NCI-H187 (cell line): Measurements from ENCODE around the gene HNRNPCL2.
"Not testable (repeated sequence)": the region's sequence is repeated elsewhere in the genome, so short reads cannot be mapped to it uniquely, and the experiment has no call there.

Source experiments
- DNase-seq, 2 experiments: peaks; one replicate each; lab custom pipeline; 2025; lab: John Stamatoyannopoulos, UW

The HNRNPCL2 gene

DNA sequence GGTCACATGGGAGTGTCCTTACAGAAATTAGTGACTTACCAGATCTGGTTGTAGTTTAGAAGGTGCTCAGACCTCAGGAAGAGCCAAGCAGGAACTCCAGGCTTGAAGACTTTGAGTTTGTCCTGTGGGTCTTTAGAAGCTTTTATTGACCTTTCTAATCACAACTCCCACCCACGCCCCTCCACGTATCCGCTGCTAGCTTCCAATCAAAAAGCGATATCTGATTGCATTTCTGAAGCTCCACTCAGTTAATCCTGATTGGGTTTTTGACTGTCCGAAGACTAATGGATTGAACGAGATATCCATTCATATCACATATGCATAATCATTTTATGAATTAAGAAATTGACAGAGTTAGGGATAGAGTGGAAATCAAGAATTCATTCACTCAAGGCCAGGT, at the start of gene HNRNPCL2:
Gene HNRNPCL2, minus strand, starts transcription at position 101 of the 400 bp plus-strand sequence. CDS start 454 bp downstream, outside the sequence.
- not testable (repeated sequence) for DNase-seq

DNA sequence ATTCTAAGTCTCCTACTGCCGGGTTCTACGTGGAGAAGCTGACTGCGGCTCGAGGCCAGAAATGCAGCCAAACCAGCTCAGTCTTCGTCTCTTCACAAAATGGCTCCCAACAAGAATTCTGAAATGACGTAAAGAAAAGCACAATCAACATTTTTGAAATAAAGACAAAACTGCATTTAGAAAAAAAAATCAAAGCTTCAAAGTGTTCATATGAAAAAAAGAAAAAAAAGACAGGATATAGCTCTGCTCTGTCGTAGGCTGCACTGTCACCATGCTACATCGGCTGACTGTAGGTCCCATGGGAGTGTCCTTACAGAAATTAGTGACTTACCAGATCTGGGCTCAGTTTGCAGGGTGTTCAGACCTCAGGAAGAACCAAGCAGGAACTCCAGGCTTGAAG, 48.9 kb upstream of the HNRNPCL2 start, which contains the start of gene HNRNPCL4:
Gene HNRNPCL4, minus strand, starts transcription at position 101 of the 400 bp plus-strand sequence. CDS start 164 bp downstream, outside the sequence.
- not testable (repeated sequence) for DNase-seq

GRCh38 chr1:13155909-13156308, 39.3 kb upstream of the HNRNPCL2 start, which contains the start of gene PRAMEF26:
PRAMEF26 (minus strand) TSS chr1:13156009; CDS start chr1:13153095, 2,914 bp downstream.
- not testable (repeated sequence) for DNase-seq

DNA sequence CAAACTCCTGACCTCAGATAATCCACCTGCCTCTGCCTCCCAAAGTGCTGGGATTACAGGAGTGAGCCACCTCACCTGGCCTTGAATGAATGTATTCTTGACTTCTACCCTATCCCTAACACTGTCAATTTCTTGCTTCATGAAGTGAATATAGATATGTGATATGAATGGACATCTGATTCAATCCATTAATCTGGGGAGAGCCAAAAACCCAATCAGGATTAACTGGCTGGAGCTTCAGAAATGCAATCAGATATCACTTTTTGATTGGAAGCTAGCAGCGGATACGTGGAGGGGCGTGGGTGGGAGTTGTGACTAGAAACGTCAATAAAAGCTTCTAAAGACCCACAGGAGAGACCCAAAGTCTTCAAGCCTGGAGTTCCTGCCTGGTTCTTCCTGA, 46.2 kb downstream of the HNRNPCL2 start, which contains the start of gene PRAMEF25:
Gene PRAMEF25, plus strand, starts transcription at position 301 of the 400 bp plus-strand sequence. CDS start 2,920 bp downstream, outside the sequence.
- not testable (repeated sequence) for DNase-seq
